Spleen (tissue), 11 donors: ENCODE data around the gene TMEM182. TPM values are rescaled to one million over a fixed set of nuclear protein-coding genes. Genes with fewer than 3 reads are reported as not detected.
A peak's percentile ranks its signal among the peaks of the same experiment; 100 is the strongest.

Experiments
- DNase-seq: peaks from one replicate; pipeline ENCODE4 v3.0.0-alpha.2; 2020
- H3K27ac ChIP-seq, 8 donors: fragments of 200-600 bp; sonication (generic) in 7 of 8; 1 replicate in 4 of 8; 2 replicates in 4 of 8; pipeline versions ENCODE4 v1.5.0 to v1.8.0; 2016 to 2021; ENCODE audit warnings: inconsistent platforms in 4 of 8, mild to moderate bottlenecking in 4 of 8, moderate library complexity in 1 of 8
- H3K27me3 ChIP-seq, 7 donors: fragments of 200-600 bp; sonication (generic) in 6 of 7; replicated peaks in 1 of 7; 1 replicate in 4 of 7; 2 replicates in 3 of 7; pipeline versions ENCODE4 v1.5.0 to v1.8.0; 2016 to 2021; ENCODE audit warnings: inconsistent platforms in 3 of 7, mild to moderate bottlenecking in 1 of 7
- H3K36me3 ChIP-seq, 6 donors: fragments of 200-600 bp; sonication (generic) in 5 of 6; 1 replicate in 4 of 6; 2 replicates in 2 of 6; pipeline versions ENCODE4 v1.5.0 to v1.8.0; 2016 to 2021; ENCODE audit warnings: inconsistent platforms in 2 of 6
- H3K4me1 ChIP-seq, 6 donors: fragments of 200-600 bp; sonication (generic) in 5 of 6; 1 replicate in 3 of 6; 2 replicates in 3 of 6; pipeline versions ENCODE4 v1.5.0 to v1.8.0; 2016 to 2021; ENCODE audit warnings: inconsistent platforms in 3 of 6
- H3K4me3 ChIP-seq, 8 donors: fragments of 200-600 bp; sonication (generic) in 7 of 8; 1 replicate in 4 of 8; 2 replicates in 4 of 8; pipeline versions ENCODE4 v1.5.0 to v1.8.0; 2016 to 2021; ENCODE audit warnings: inconsistent platforms in 4 of 8, mild to moderate bottlenecking in 4 of 8, moderate library complexity in 2 of 8
- H3K9me3 ChIP-seq, 8 donors: fragments of 200-600 bp; sonication (generic) in 7 of 8; 1 replicate in 4 of 8; 2 replicates in 4 of 8; pipeline versions ENCODE4 v1.5.0 to v1.8.0; 2016 to 2021; ENCODE audit warnings: inconsistent platforms in 4 of 8
- POLR2A ChIP-seq, 3 donors: fragments of 450-650 bp; IDR thresholded peaks; one replicate each; pipeline ENCODE4 v1.5.1; 2017; ENCODE audit warnings: antibody characterized with exemption in 3 of 3, mild to moderate bottlenecking in 1 of 3
- POLR2AphosphoS5 ChIP-seq, 3 donors: sonication (generic); formaldehyde crosslinking; IDR thresholded peaks; one replicate each; pipeline ENCODE4 v1.5.1; 2017; ENCODE audit warnings: antibody characterized with exemption in 3 of 3
- WGBS, 5 donors: extraction: QIAGEN DNeasy Blood & Tissue Kit in 3 of 5; methylation state at CpG; one replicate each; pipeline versions ENCODE4 v1.1.5 to v1.1.7; 2013 to 2018; 5-methylcytosine and 5-hydroxymethylcytosine counted together
- intact Hi-C: fragments of 100-400 bp; cut with DNase I; formaldehyde crosslinking; loops from one replicate; pipeline ENCODE4 v1.15.0; 2023; ENCODE audit warnings: low total_unique reads
- polyA plus RNA-seq, 3 donors: library from polyadenylated mRNA; stranded (reverse); fragments of 200-250 nt; gene quantifications; one replicate each; pipeline ENCODE4 v1.2.1, GENCODE V29; 2013
- total RNA-seq, 7 donors: library from RNA; depleted of rRNA in 3 of 7; stranded (reverse); fragments of >200 nt in 3 of 7; fragmentation: NEBNext Ultra II Directional in 4 of 7; extraction: Animal tissue kit (Norgen Biotek cat#: 25700) in 4 of 7; gene quantifications; one replicate each; pipeline versions ENCODE4 v1.1.0 to v1.2.1, GENCODE V29; 2016 to 2021
- TF ChIP-seq, protein P1 (sequence below), 11 experiments: fragments of 200-600 bp in 7 of 11; fragments of 450-650 bp in 4 of 11; sonication (generic) in 4 of 11; IDR thresholded peaks in 8 of 11; conservative IDR thresholded peaks in 3 of 11; 1 replicate in 7 of 11; 2 replicates in 4 of 11; pipeline versions ENCODE4 v1.4.0 to v1.8.0; 2016 to 2021; ENCODE audit warnings: antibody characterized with exemption in 11 of 11, inconsistent platforms in 4 of 11, mild to moderate bottlenecking in 1 of 11
- donor health status: healthy with polysubstance abuse.
- donor health status: DM: no; HTN: no; CAD: no; lungs with moderate emphysema.
- donor health status: DM: no; HTN: no; CAD: no.
- donor health status: Bipolar disorder and iron deficiency.
- donor health status: healthy.
- donor health status: DM: no; HTN: no; CAD: no.
- donor health status: DM: yes; HTN: yes; CAD: no.

TMEM182 gene
- total and polyA plus RNA-seq, 10 donors: 1.3 to 8.6 (median 3.2) TPM

DNA sequence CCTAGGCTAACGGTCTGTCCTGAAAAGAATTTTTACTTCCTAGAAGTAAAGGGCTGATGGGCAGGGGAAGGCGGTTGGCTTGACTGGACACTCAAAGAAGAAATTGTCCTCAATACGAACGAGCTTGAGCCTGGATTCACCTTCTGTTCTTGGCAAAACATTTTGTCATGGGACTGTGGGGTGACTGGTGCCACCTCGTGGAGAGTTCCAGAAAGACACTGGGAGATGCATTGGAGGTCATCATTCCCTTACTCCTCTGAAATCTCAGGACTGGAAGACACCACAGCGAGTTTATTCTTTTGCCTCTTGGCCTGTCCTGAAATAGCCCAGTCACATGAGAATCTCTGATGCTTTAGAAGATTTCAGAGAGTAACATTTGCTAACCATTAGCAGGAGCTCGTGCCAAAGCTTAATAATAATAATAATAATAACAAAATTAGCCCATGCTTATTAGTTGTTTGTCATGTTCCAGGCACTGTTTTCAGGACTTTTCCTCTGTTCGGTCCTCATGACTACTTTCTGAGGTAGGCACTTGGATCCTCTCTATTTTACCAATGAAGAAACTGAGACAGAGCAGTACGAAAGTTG lies 44.5 kb downstream of the TMEM182 start:
- H3K27ac ChIP-seq: no peak overlapping the region
- intact Hi-C loops: no loop called here
- H3K27me3 ChIP-seq: no peaks in the 10 kb centered on the region
- H3K4me1 ChIP-seq: peaks cover 0 to 11% (median 0%) of the 10 kb centered on the region in 6 donors
- peaks cover 0 to 21% (median 3%) of the 10 kb centered on the region in 6 donors for H3K36me3 ChIP-seq
- no peak for DNase-seq
- WGBS, 5 donors: 42 to 66% (median 53%) methylated on average over 9 of the region's 9 CpGs
- no peak overlapping the region for H3K4me3 ChIP-seq
- TF ChIP-seq, protein P1, sequence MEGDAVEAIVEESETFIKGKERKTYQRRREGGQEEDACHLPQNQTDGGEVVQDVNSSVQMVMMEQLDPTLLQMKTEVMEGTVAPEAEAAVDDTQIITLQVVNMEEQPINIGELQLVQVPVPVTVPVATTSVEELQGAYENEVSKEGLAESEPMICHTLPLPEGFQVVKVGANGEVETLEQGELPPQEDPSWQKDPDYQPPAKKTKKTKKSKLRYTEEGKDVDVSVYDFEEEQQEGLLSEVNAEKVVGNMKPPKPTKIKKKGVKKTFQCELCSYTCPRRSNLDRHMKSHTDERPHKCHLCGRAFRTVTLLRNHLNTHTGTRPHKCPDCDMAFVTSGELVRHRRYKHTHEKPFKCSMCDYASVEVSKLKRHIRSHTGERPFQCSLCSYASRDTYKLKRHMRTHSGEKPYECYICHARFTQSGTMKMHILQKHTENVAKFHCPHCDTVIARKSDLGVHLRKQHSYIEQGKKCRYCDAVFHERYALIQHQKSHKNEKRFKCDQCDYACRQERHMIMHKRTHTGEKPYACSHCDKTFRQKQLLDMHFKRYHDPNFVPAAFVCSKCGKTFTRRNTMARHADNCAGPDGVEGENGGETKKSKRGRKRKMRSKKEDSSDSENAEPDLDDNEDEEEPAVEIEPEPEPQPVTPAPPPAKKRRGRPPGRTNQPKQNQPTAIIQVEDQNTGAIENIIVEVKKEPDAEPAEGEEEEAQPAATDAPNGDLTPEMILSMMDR (IDR thresholded peaks at IDR 0.05 in 8 of 11, conservative IDR thresholded peaks at IDR 0.05 in 3 of 11): peak; percentile 21 to 75 (median 65)
- TF ChIP-seq POLR2AphosphoS5 (IDR thresholded peaks at IDR 0.05): no peak
- TF ChIP-seq POLR2A (IDR thresholded peaks at IDR 0.05): no peak
- peaks cover 2 to 31% (median 21%) of the 10 kb centered on the region in 8 donors for H3K9me3 ChIP-seq

DNA sequence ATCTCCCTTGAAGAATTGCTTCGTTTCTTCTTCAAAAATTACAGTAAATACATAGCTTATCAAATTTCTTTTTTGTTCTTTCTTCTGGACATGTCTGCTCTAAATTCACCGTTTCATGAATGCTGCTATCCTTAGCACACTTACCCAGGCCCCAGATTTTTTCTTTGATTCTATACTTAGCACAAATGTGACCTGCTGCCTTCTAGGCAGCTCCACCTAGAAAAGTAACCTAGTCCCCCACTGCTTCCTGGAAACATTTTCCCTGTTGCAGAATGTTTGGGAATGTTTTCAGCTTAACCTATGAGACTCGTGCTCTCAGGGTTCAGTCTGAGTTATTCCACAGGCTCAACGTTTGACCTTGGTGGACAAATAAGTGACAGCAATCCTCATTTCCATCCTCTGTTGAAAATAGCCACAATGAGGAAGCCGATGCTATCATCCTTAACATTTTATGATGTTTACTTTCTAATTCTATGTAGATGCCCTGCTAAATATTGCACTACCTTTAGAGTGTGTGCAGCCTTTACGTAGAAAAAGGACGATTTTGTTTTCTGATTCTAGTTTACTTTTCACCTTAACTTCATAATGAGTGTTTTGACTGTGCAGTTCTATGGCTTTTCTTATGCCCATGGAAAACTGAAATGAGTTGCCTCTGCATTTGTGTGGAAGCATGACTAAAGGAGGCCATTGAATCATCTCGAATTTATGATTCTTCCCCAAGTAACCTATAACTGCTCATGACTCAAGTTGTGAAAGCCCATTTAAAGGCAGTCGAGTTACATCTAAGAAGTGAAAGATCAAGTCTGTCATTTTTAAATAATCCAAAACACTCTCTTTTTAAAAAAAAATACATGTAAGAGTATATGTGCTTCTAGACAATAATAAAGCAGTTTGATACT lies 47.7 kb downstream of the TMEM182 start:
- TF ChIP-seq POLR2A (IDR thresholded peaks at IDR 0.05): no peak
- TF ChIP-seq, protein P1 (IDR thresholded peaks at IDR 0.05 in 8 of 11, conservative IDR thresholded peaks at IDR 0.05 in 3 of 11): no peak
- no peak for TF ChIP-seq POLR2AphosphoS5 (IDR thresholded peaks at IDR 0.05)
- no peak overlapping the region for H3K27ac ChIP-seq
- intact Hi-C loops: no loop called here
- H3K9me3 ChIP-seq: peaks cover 0 to under 1% (median 0%) of the 10 kb centered on the region in 8 donors
- no peaks in the 10 kb centered on the region for H3K4me1 ChIP-seq
- no peak for DNase-seq
- 64 to 82% (median 73%) methylated on average over 9 of the region's 9 CpGs for WGBS, 5 donors
- no peaks in the 10 kb centered on the region for H3K36me3 ChIP-seq
- no peak overlapping the region for H3K4me3 ChIP-seq
- no peaks in the 10 kb centered on the region for H3K27me3 ChIP-seq

DNA sequence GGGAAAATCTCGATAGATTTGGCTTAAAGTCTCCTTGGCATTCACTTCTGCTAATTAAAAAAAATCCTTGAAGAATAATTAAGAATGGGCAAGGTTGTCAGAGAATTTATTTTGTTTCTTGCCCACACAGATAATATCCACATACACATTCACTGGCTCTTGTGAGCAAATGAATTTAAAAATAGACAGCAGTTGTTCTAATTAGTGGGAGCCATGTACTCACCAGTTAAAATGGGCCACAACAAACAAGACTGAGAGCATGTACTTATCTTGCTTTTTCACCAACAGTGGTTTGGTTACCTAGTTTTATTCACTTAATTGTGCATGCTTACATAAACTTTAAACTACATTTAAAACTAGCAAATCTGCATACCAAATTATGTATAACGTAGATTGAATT lies 53.5 kb downstream of the TMEM182 start:
- intact Hi-C loops: no loop called here
- TF ChIP-seq, protein P1 (IDR thresholded peaks at IDR 0.05 in 8 of 11, conservative IDR thresholded peaks at IDR 0.05 in 3 of 11): no peak
- no peak for TF ChIP-seq POLR2A (IDR thresholded peaks at IDR 0.05)
- no peak for TF ChIP-seq POLR2AphosphoS5 (IDR thresholded peaks at IDR 0.05)
- Histone ChIP-seq H3K36me3 (no peaks in the 10 kb centered on the region), H3K4me1 (no peaks in the 10 kb centered on the region), H3K27ac (no peak overlapping the region), H3K4me3 (no peak overlapping the region), H3K9me3 (no peaks in the 10 kb centered on the region), H3K27me3 (no peaks in the 10 kb centered on the region)
- DNase-seq: no peak
- WGBS, 5 donors: 89 to 98% (median 91%) methylated on average over 2 of the region's 2 CpGs

DNA sequence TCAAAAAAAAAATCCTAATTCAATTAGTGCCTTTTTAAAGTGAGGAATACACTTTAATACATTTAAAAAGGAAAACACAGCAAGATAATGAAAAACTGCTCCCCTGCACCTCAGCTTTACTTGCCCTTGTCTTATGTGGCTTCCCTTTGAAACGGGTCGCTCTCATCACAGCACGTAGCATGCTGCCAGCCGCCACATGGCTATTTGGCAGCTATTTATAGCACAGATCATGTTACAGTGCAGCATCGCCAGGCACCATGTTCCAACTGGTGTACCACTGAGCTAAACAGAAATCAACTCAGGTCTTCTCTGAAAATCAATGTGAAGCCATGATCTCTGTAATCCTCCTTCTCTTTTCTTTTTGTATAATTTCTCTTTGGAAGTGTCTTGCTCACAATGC lies 65.1 kb downstream of the TMEM182 start:
- H3K9me3 ChIP-seq: no peaks in the 10 kb centered on the region
- H3K4me3 ChIP-seq: no peak overlapping the region
- H3K4me1 ChIP-seq: no peaks in the 10 kb centered on the region
- H3K27me3 ChIP-seq: no peaks in the 10 kb centered on the region
- no peak for DNase-seq
- H3K27ac ChIP-seq: no peak overlapping the region
- intact Hi-C loops: no loop called here
- no peak for TF ChIP-seq POLR2AphosphoS5 (IDR thresholded peaks at IDR 0.05)
- no peak for TF ChIP-seq POLR2A (IDR thresholded peaks at IDR 0.05)
- TF ChIP-seq, protein P1 (IDR thresholded peaks at IDR 0.05 in 8 of 11, conservative IDR thresholded peaks at IDR 0.05 in 3 of 11): no peak
- 21 to 50% (median 43%) methylated on average over 5 of the region's 5 CpGs for WGBS, 5 donors
- H3K36me3 ChIP-seq: no peaks in the 10 kb centered on the region
